ENCODE results near the gene ADAMTS2.

The ADAMTS2 gene

DNA sequence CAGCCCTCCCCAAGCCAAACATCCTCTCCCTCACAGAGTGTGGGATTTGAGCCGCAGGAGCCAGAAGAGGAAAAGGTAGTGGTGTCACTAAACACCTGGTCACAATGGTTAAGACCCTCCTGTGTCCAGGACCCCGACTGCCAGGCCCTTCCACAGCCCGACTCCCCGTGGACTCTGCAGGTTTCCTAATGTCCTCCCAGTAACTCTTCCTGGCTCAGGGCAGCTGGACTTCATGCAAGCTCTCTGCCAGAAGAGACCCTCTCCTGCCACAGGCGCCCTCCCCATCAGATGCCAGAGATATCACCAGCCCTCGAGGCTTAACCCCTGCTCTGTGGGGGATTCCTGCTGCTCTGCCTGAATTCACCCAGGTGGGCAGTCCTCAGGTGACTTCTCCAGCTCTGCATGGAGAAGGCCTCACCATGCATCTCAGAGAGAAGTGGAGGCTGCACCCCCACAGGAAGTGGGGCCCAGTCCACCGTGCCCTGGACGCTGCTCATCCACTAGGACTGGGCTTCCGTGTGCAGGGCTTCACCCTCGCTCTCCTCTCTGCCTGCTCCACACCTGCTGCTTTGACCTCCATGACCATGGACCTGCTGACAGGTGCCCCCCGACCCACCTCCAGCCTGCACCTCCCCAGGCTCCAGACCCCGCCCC, 111.2 kb downstream of the ADAMTS2 start:
- no peak for FAIRE-seq
- no peak for TF ChIP-seq POLR2A (IDR thresholded peaks at IDR 0.05; ENCODE audit: low read depth, low read length)
- DNase-seq (ENCODE audit: insufficient read length, low spot score), result no peak

DNA sequence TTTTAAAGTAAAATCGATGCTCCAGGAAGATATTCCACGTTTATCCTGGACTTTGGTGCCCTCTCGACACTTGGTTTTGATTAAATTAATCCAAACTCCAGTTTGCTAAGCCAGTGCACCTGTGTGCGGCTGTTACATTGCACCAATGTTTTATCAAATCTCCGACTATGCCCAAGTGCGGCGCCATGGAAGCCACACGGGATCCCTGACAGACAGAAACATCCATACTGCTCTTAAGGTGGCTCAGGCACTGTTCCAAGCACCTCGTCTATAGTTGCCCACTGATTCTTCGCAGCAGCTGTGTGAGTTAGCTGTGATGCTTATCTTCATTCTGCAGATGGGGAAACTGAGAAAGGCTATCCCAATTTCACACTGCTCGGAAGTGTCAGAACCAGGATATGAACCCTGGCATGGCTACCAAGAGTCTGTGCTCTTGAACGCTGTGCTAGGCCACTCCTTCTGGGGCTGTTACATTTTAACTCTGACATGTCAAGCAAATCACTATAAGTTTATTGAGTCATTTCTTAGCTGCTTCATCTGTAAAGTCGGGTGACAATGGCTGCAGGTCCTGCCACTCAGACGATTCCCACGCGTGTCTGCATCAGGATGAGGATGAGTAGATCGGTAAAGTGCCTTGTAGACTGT, 113.0 kb downstream of the ADAMTS2 start:
- TF ChIP-seq TAF1 (IDR thresholded peaks at IDR 0.05; ENCODE audit: low read depth, low read length) (no peak), POLR2A (IDR thresholded peaks at IDR 0.05; ENCODE audit: low read depth, low read length) (no peak), SPI1 (IDR thresholded peaks at IDR 0.05; ENCODE audit: low read depth, low read length) (no peak), POU2F2 (IDR thresholded peaks at IDR 0.05; ENCODE audit: low read depth, low read length) (no peak), POLR2AphosphoS5 (IDR thresholded peaks at IDR 0.05; ENCODE audit: low read depth, low read length) (no peak), PAX5 (IDR thresholded peaks at IDR 0.05; ENCODE audit: insufficient read depth, low read length, severe bottlenecking) (no peak)
- FAIRE-seq (no peak), DNase-seq (ENCODE audit: insufficient read length, low spot score) (no peak)

DNA sequence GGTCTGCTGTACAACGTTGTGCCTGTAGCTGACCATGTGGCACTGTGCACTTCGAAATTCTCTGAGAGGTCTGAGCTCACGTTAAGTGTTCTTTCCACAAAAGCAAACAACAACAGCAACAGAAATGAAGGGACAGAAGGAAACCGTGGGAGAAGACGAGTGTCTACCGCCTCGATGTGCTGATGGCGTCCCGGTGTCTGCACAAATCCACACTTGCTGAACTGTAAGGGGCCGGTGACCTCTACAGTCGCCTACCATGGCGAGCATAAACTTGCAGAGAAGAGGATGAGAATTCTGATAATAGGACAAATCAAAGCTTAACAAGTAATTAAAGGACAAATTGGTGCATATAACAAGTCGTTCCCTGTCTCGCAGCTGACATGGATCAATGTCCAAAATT, 114.0 kb downstream of the ADAMTS2 start:
- FAIRE-seq, result no peak
- DNase-seq (ENCODE audit: insufficient read length, low spot score), result no peak
- TF ChIP-seq POLR2A (IDR thresholded peaks at IDR 0.05; ENCODE audit: low read depth, low read length) (no peak), POLR2AphosphoS5 (IDR thresholded peaks at IDR 0.05; ENCODE audit: low read depth, low read length) (no peak), PAX5 (IDR thresholded peaks at IDR 0.05; ENCODE audit: insufficient read depth, low read length, severe bottlenecking) (no peak), TAF1 (IDR thresholded peaks at IDR 0.05; ENCODE audit: low read depth, low read length) (no peak), POU2F2 (IDR thresholded peaks at IDR 0.05; ENCODE audit: low read depth, low read length) (no peak), SPI1 (IDR thresholded peaks at IDR 0.05; ENCODE audit: low read depth, low read length) (no peak)

DNA sequence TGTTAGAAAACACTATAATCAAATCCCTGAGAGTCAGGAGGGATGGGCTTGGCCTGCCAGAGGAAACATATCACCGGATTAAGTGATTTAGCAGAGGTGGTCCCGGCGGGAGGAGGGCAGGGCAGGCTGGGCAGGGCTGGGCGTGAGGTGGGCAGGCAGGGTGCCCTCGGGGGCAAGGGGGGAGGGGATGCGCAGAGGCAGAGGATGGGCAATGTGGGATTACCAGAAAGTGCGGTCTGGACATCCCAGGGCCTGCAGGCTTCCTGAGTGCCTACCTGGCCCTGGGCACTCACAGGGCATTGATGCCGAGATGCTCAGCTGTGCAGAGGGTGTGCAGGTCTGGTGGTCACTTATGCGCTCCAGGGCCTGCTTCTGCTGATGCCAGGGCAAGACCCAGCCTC, 115.2 kb downstream of the ADAMTS2 start:
- TF ChIP-seq POLR2AphosphoS5 (IDR thresholded peaks at IDR 0.05; ENCODE audit: low read depth, low read length), result no peak
- no peak for TF ChIP-seq PAX5 (IDR thresholded peaks at IDR 0.05; ENCODE audit: insufficient read depth, low read length, severe bottlenecking)
- TF ChIP-seq TAF1 (IDR thresholded peaks at IDR 0.05; ENCODE audit: low read depth, low read length), result no peak
- no peak for TF ChIP-seq SPI1 (IDR thresholded peaks at IDR 0.05; ENCODE audit: low read depth, low read length)
- no peak for TF ChIP-seq POLR2A (IDR thresholded peaks at IDR 0.05; ENCODE audit: low read depth, low read length)
- TF ChIP-seq POU2F2 (IDR thresholded peaks at IDR 0.05; ENCODE audit: low read depth, low read length), result no peak
- DNase-seq (ENCODE audit: insufficient read length, low spot score), result no peak
- no peak for FAIRE-seq

DNA sequence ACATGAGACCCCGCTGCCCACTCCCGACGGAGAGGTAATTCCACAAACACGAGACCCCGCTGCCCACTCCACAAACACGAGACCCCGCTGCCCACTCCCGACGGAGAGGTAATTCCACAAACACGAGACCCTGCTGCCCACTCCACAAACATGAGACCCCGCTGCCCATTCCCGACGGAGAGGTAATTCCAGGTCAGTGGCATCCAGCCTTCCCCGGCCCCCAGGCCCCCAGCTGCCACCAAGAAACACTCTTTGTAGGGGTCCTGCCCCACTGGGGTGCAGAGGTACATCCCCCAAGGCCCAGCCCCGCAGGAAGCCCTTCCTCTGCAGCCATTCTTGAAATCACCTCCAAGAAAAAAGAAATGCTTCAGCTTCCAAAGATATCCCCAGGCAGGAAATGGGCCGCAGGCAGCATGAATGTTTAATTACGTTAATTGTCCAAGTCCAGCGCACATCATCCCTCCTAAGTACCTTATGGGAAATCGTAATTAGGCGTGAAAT, 115.9 kb downstream of the ADAMTS2 start:
- DNase-seq (ENCODE audit: insufficient read length, low spot score), result no peak
- TF ChIP-seq TAF1 (IDR thresholded peaks at IDR 0.05; ENCODE audit: low read depth, low read length), result no peak
- no peak for TF ChIP-seq POLR2AphosphoS5 (IDR thresholded peaks at IDR 0.05; ENCODE audit: low read depth, low read length)
- no peak for TF ChIP-seq SPI1 (IDR thresholded peaks at IDR 0.05; ENCODE audit: low read depth, low read length)
- no peak for TF ChIP-seq POU2F2 (IDR thresholded peaks at IDR 0.05; ENCODE audit: low read depth, low read length)
- TF ChIP-seq PAX5 (IDR thresholded peaks at IDR 0.05; ENCODE audit: insufficient read depth, low read length, severe bottlenecking), result no peak
- TF ChIP-seq POLR2A (IDR thresholded peaks at IDR 0.05; ENCODE audit: low read depth, low read length), result no peak
- no peak for FAIRE-seq

DNA sequence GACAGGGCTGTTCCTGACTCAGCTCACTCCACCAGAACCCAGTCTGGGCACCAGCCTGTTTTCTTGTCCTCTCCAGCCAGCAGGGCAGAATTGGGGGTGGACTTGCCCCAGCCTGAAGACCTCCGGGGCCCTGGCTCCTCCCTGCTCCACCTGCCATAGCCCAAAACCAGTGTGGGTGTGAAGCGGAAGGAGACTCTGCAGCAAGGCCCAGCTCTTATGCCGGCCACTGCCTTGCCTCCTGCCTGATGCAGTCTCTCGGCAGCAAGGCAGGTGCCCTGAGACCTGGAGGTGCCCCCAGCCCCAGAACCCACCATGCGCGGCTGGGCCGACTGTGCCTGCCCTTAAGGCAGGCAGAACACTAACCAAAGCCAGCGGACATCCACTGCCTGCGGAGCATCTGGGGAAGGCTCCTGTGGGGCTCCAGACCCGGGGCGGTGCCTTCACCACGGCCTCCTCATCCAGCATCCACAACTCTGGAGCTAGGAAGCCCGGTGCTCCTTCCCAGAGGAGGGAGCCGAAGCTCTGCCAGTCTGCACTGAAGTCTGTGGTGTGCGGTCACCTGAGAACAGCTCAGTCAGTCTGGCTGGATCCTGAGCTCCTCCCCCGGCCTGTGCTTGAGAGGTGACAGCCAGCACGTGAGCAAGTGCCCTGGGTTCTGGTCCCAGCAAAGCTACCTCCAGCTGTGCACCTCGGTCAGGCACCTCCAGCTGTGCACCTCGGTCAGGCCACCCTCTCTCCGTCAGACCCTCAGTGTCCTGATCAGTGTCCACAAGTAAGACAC, 116.7 kb downstream of the ADAMTS2 start:
- TF ChIP-seq POLR2A (IDR thresholded peaks at IDR 0.05; ENCODE audit: low read depth, low read length) (no peak), SPI1 (IDR thresholded peaks at IDR 0.05; ENCODE audit: low read depth, low read length) (no peak), POU2F2 (IDR thresholded peaks at IDR 0.05; ENCODE audit: low read depth, low read length) (no peak), PAX5 (IDR thresholded peaks at IDR 0.05; ENCODE audit: insufficient read depth, low read length, severe bottlenecking) (no peak), POLR2AphosphoS5 (IDR thresholded peaks at IDR 0.05; ENCODE audit: low read depth, low read length) (no peak)
- no peak for FAIRE-seq
- no peak for DNase-seq (ENCODE audit: insufficient read length, low spot score)

DNA sequence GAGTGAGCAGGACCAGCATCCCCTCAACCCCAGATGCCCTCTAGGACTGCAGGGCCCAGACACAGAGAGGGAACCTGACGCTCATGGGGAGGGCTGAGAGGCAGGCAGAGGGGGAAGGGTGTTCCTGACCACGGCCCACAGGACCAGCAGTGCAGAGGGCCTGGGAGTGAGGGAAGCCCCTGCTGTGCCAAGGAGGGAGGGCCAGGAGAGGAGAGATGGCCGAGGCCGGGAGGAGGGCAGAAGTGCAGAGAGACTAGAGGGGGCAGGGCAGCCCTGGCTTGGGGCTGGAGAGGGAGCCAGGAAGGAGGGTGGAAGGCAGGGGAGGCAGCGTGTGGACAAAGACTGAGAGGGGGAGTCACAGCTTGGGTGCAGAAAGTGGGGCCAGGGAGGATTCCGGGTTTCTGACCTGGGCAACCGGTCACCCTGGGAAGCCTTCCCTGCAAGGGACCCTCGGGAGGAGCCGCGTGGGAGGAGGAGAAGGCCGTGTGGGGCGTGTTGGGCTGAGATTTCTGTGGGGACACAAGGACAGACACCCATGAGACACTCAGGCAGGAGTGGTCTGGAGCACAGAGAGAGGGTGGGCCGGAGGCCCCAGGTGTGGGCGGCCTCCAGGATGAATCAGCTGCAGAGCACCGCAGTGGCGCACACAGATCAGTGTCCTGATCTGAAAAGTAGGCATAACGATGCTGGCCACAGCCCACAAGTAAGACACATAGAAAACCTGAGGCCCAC, 117.5 kb downstream of the ADAMTS2 start:
- FAIRE-seq (no peak), DNase-seq (ENCODE audit: insufficient read length, low spot score) (no peak)
- TF ChIP-seq SPI1 (IDR thresholded peaks at IDR 0.05; ENCODE audit: low read depth, low read length) (no peak), POLR2AphosphoS5 (IDR thresholded peaks at IDR 0.05; ENCODE audit: low read depth, low read length) (no peak), POU2F2 (IDR thresholded peaks at IDR 0.05; ENCODE audit: low read depth, low read length) (no peak), TAF1 (IDR thresholded peaks at IDR 0.05; ENCODE audit: low read depth, low read length) (no peak), POLR2A (IDR thresholded peaks at IDR 0.05; ENCODE audit: low read depth, low read length) (no peak), PAX5 (IDR thresholded peaks at IDR 0.05; ENCODE audit: insufficient read depth, low read length, severe bottlenecking) (no peak)

DNA sequence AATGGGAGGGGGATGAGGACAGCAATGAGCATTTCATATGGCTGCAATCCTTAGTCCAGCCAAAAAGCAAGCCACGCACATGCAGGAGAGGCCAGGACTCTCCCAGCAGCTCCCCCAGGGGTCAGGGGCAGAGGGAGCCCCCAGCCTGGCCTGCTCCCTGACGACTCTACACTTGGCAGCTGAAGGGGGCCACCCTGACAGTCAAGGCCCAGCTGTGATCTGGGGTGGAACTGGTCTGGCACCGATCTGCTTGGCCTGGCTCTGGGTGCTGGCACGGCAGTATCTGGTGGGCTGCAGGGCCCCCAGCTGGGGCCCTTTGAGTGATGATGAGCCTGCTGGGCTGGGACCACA, 118.1 kb downstream of the ADAMTS2 start:
- FAIRE-seq, result no peak
- no peak for DNase-seq (ENCODE audit: insufficient read length, low spot score)
- no peak for TF ChIP-seq PAX5 (IDR thresholded peaks at IDR 0.05; ENCODE audit: insufficient read depth, low read length, severe bottlenecking)
- TF ChIP-seq POU2F2 (IDR thresholded peaks at IDR 0.05; ENCODE audit: low read depth, low read length), result no peak
- no peak for TF ChIP-seq SPI1 (IDR thresholded peaks at IDR 0.05; ENCODE audit: low read depth, low read length)
- no peak for TF ChIP-seq POLR2A (IDR thresholded peaks at IDR 0.05; ENCODE audit: low read depth, low read length)
- TF ChIP-seq TAF1 (IDR thresholded peaks at IDR 0.05; ENCODE audit: low read depth, low read length), result no peak
- no peak for TF ChIP-seq POLR2AphosphoS5 (IDR thresholded peaks at IDR 0.05; ENCODE audit: low read depth, low read length)

DNA sequence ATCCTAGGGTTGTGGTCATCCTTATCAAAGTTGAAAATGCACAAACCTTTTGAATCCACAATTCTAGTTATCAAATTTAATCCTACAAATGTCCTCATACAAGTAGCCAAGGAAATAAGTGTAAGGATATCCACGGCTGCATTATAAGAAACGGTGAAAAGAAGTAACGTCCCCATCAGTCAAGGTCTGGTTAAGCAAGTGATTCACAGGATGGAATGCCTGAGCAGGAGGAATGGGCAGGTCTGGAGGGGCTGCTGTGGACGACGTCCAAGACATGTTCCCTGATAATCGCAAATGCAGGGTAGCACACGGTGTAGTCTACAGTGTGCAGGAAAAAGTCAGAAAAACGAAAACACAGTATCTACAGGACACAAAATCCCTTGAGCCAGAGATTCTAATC, 118.6 kb downstream of the ADAMTS2 start:
- FAIRE-seq (no peak), DNase-seq (ENCODE audit: insufficient read length, low spot score) (no peak)
- no peak for TF ChIP-seq SPI1 (IDR thresholded peaks at IDR 0.05; ENCODE audit: low read depth, low read length)
- TF ChIP-seq POLR2AphosphoS5 (IDR thresholded peaks at IDR 0.05; ENCODE audit: low read depth, low read length), result no peak
- TF ChIP-seq POLR2A (IDR thresholded peaks at IDR 0.05; ENCODE audit: low read depth, low read length), result no peak
- no peak for TF ChIP-seq POU2F2 (IDR thresholded peaks at IDR 0.05; ENCODE audit: low read depth, low read length)
- TF ChIP-seq PAX5 (IDR thresholded peaks at IDR 0.05; ENCODE audit: insufficient read depth, low read length, severe bottlenecking), result no peak
- TF ChIP-seq TAF1 (IDR thresholded peaks at IDR 0.05; ENCODE audit: low read depth, low read length), result no peak

All from GM12891 (cell line).